Pancreas (tissue), 10 donors: ENCODE measurements around the gene LMX1A. TPM values are rescaled to one million over a fixed set of nuclear protein-coding genes. Genes with fewer than 3 reads are reported as not detected.

ENCODE experiments used
- ATAC-seq, 4 donors: fragments of 200-7000 bp; cut with Tn5 transposase; one replicate each; pipeline versions ENCODE4 v1.8.0 to v1.9.1; 2020; ENCODE audit warnings: mild to moderate bottlenecking in 4 of 4, moderate library complexity in 4 of 4
- DNase-seq, 6 donors: peaks; one replicate each; pipeline ENCODE4 v3.0.0-alpha.2; 2020
- FAIRE-seq: peaks from 2 replicates; lab custom pipeline; 2012; peaks lifted over from hg19 to GRCh38; lab: Jason Lieb, UNC
- H3K27ac ChIP-seq, 4 donors: fragments of 200-600 bp; sonication (generic); 1 replicate in 3 of 4; 2 replicates in 1 of 4; pipeline versions ENCODE4 v1.5.0 to v1.8.0; 2020
- H3K27me3 ChIP-seq, 4 donors: fragments of 200-600 bp; one replicate each; pipeline ENCODE4 v1.8.0; 2021
- H3K36me3 ChIP-seq, 3 donors: fragments of 200-600 bp; sonication (generic) in 1 of 3; one replicate each; pipeline versions ENCODE4 v1.5.0 to v1.8.0; 2020 to 2021
- H3K4me1 ChIP-seq, 3 donors: fragments of 200-600 bp; one replicate each; pipeline ENCODE4 v1.8.0; 2021
- H3K4me3 ChIP-seq, 4 donors: fragments of 200-600 bp; sonication (generic) in 2 of 4; one replicate each; pipeline versions ENCODE4 v1.5.0 to v1.8.0; 2020 to 2021
- H3K9me3 ChIP-seq, 4 donors: fragments of 200-600 bp; one replicate each; pipeline ENCODE4 v1.8.0; 2021
- WGBS, 2 donors: extraction: QIAGEN DNeasy Blood & Tissue Kit; methylation state at CpG; one replicate each; pipeline ENCODE4 v1.1.7; 2013; 5-methylcytosine and 5-hydroxymethylcytosine counted together
- intact Hi-C, 3 donors: fragments of 100-400 bp; cut with DNase I; formaldehyde crosslinking; loops; one replicate each; pipeline versions ENCODE4 v1.11.1 to v1.14.2; 2022
- polyA plus RNA-seq, 2 donors: library from polyadenylated mRNA; stranded (reverse); fragments of 200-250 nt; gene quantifications; one replicate each; pipeline ENCODE4 v1.2.3, GENCODE V29; 2013
- total RNA-seq, 6 donors: library from RNA; stranded (reverse); fragmentation: NEBNext Ultra II Directional in 4 of 6; extraction: Animal tissue kit (Norgen Biotek cat#: 25700) in 4 of 6; gene quantifications; one replicate each; pipeline versions ENCODE4 v1.2.1 to v1.2.4, GENCODE V29; 2021 to 2023
- TF ChIP-seq, protein P1 (sequence below), 4 donors: fragments of 200-600 bp; sonication (generic) in 3 of 4; IDR thresholded peaks; one replicate each; pipeline versions ENCODE4 v1.5.0 to v1.8.0; 2021; ENCODE audit warnings: antibody characterized with exemption in 4 of 4
- donor health status: healthy with polysubstance abuse.
- donor health status: DM: no; HTN: no; CAD: no; lungs with moderate emphysema.
- donor health status: DM: no; HTN: no; CAD: no.
- donor health status: control.
- donor health status: control.
- donor health status: Bipolar disorder and iron deficiency.
- donor health status: DM: yes; HTN: yes; CAD: no.
- donor health status: DM: no; HTN: no; CAD: no.
- donor health status: DM: no; HTN: no; CAD: no.
- donor health status: DM: yes; HTN: yes; CAD: no.

The LMX1A gene
- total RNA-seq: not detected
- under 1 TPM in 1 of 2 donors, not detected in 1; 0.11 TPM for polyA plus RNA-seq

DNA sequence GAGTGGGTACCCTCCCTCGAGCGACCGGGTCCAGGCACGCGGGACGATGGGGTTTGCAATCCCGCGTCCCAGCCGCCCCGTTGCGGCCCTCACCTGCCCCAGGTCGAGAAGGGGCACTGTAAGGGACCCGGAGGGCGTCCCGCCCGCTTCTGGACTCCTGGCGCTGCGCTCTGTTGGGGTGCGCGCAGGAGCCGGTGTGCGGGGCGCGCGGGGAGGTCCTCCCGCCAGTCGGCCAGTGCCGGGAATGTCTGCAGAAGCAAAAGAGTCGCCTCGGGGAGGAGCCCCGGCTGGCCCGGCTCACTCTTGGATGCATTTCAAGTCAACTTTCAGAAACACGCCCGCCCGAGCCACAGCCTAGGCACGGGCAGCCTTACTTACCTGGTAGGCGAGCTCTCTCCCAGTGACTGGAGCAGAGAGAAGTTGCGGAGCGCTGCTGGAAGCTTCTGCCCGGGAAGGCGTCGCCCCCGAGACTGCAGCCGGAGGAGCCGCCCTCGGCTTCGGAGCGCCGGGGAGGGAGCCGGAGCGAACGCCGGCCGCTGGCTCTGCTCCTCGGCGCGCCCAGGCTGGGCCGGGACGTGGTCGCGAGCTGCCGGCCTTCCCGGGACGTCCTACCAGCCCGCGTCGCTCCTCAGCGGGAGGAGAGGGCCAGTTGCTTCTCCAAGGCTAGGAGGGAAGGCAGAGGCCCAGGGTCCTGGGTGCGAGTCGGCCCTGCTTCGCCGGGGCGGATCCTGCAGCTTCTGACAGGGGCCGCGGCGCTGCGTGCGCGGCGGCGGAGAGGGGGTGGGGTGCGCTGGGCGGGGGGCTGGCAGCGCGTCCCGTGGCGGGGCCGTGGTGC, at the start of gene LMX1A:
Gene LMX1A, minus strand, starts transcription at position 739 of the 835 bp plus-strand sequence. CDS start 1,156 bp downstream, outside the sequence.
- TF ChIP-seq, protein P1, sequence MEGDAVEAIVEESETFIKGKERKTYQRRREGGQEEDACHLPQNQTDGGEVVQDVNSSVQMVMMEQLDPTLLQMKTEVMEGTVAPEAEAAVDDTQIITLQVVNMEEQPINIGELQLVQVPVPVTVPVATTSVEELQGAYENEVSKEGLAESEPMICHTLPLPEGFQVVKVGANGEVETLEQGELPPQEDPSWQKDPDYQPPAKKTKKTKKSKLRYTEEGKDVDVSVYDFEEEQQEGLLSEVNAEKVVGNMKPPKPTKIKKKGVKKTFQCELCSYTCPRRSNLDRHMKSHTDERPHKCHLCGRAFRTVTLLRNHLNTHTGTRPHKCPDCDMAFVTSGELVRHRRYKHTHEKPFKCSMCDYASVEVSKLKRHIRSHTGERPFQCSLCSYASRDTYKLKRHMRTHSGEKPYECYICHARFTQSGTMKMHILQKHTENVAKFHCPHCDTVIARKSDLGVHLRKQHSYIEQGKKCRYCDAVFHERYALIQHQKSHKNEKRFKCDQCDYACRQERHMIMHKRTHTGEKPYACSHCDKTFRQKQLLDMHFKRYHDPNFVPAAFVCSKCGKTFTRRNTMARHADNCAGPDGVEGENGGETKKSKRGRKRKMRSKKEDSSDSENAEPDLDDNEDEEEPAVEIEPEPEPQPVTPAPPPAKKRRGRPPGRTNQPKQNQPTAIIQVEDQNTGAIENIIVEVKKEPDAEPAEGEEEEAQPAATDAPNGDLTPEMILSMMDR (IDR thresholded peaks at IDR 0.05): no peak
- Histone ChIP-seq H3K9me3 (no peaks in the 10 kb centered on the region), H3K27me3 (peaks cover 0 to 49% (median 9%) of the 10 kb centered on the region in 4 donors), H3K4me1 (no peaks in the 10 kb centered on the region), H3K27ac (no peak within 1 kb of the TSS), H3K36me3 (no peaks in the 10 kb centered on the region), H3K4me3 (peak within 1 kb of the TSS in 3 of 4 donors; percentile 7 to 37 (median 22))
- FAIRE-seq: no peak
- intact Hi-C loops: no loop called here
- WGBS, 2 donors: 1 to 2% methylated on average over 64 to 88 of the region's 88 CpGs
- ATAC-seq: peak; percentile 31 to 82 (median 57)
- peak in 3 of 6 donors; percentile 32 to 69 (median 60) for DNase-seq

DNA sequence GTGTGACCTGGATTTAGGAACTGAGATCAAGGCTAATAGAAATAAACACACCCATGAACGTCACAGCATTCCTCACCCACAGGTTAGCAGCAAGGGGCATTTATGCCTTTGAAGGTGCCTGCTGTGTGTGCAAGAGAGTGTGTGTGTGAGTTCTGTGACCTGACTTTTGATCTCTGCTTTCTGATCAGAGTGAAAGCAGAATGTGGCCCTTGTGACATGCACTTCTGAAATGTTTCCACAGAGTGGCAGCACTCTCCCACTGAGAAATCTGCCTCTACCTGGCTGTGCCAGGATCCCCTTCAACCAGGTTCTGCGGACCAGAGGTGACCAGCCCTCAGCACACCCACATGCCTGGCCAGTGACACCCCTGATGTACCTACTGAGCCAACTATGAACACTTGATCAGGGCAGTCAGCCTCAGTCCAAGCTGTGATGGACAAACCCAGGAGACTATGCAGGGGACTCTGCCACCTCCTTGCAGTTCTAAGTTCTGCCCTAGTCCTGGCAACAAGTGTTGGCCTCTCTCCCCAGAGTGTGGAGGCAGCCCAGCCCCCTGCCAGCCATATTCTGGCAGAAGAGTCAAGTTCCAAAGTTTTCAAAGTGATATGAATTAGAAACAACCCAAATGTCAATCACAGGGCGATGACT, 47.4 kb upstream of the LMX1A start:
- no peak for FAIRE-seq
- no peaks in the 10 kb centered on the region for H3K27me3 ChIP-seq

DNA sequence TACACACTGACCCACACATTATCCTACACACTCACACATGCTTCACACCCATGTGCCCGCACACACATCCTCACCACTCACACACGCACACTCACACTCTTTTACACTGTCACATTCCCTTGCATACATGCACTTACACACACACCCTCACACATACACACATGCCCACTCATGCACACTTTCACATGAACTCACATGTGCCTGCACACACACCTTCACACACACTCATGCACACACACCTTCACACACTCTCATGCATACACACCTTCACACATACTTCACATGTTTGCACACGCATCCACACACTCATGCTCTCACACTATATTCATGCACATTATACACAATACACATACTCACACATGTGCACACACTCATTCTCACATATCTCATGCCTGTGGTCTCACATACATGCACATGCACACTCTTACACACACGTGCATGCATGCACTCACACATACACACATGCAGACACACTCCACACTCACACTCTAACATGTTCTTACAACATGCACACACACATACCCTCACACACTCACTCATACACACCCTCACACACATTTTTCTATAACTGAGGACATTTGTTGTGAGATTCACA, 46.1 kb upstream of the LMX1A start:
- TF ChIP-seq, protein P1 (IDR thresholded peaks at IDR 0.05): no peak
- FAIRE-seq (no peak), ATAC-seq (no peak), DNase-seq (no peak)
- Histone ChIP-seq H3K4me3 (no peak overlapping the region), H3K36me3 (no peaks in the 10 kb centered on the region), H3K27me3 (no peaks in the 10 kb centered on the region), H3K27ac (no peak overlapping the region), H3K4me1 (no peaks in the 10 kb centered on the region), H3K9me3 (no peaks in the 10 kb centered on the region)
- intact Hi-C loops: loop anchor here in 2 of 3 donors (5.0 to 10.0 kb wide), 2 partner anchors 190 to 512 kb away; no protein-coding TSS in a partner anchor
- 68 to 69% methylated on average over 4 of the region's 4 CpGs for WGBS, 2 donors

More for the DNA sequence above, 47.4 kb upstream of the LMX1A start:
- DNase-seq: peak in 1 of 6 donors; percentile 29
- 27 to 29% methylated on average over 3 of the region's 3 CpGs for WGBS, 2 donors
- H3K9me3 ChIP-seq: no peaks in the 10 kb centered on the region
- no peaks in the 10 kb centered on the region for H3K36me3 ChIP-seq
- H3K4me3 ChIP-seq: no peak overlapping the region
- no peak overlapping the region for H3K27ac ChIP-seq
- peak in 3 of 4 donors; percentile 78 to 86 (median 85) for ATAC-seq
- TF ChIP-seq, protein P1 (IDR thresholded peaks at IDR 0.05): peak in 2 of 4 donors; percentile 33 to 34
- H3K4me1 ChIP-seq: no peaks in the 10 kb centered on the region
- intact Hi-C loops: loop anchor here in 2 of 3 donors (5.0 to 10.0 kb wide), 2 partner anchors 188 to 511 kb away; no protein-coding TSS in a partner anchor

DNA sequence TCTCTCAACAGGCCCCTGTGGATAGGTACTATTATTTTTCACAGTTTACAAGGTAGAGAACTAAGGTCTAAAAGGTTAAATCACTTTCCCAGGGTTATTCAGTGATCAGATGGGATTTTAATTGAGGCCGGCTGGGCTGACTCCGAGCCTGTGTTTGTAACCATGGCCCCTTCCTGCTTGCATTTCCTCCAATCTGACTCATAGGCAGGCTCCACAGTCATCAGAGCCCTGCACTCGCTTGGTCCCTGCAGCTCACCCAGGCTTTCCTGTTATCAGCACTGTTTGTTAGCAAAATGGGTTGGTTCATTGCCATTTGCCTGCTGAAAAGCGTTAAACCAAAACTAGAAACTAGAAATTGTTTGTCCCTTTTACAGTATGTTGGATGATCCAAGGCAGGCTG, 41.4 kb upstream of the LMX1A start:
- ATAC-seq (peak in 3 of 4 donors; percentile 64 to 83 (median 78)), DNase-seq (no peak), FAIRE-seq (no peak)
- TF ChIP-seq, protein P1 (IDR thresholded peaks at IDR 0.05): no peak
- H3K4me1 ChIP-seq: no peaks in the 10 kb centered on the region
- intact Hi-C loops: loop anchor here in 1 of 3 donors (5.0 kb wide), 1 partner anchor 194 kb away; no protein-coding TSS in a partner anchor
- no peaks in the 10 kb centered on the region for H3K27me3 ChIP-seq
- H3K4me3 ChIP-seq: no peak overlapping the region
- H3K9me3 ChIP-seq: no peaks in the 10 kb centered on the region
- H3K36me3 ChIP-seq: no peaks in the 10 kb centered on the region
- H3K27ac ChIP-seq: no peak overlapping the region
- 53 to 55% methylated on average over 4 of the region's 4 CpGs for WGBS, 2 donors
